Activated T-cell treated with anti-CD3 and anti-CD28 coated beads for 1 hour (primary cell): Measurements from ENCODE around the gene PRTG.

Source experiments
- DNase-seq: peaks from one replicate; pipeline ENCODE4 v3.0.0-alpha.2; 2020; ENCODE audit warnings: low read depth

The PRTG gene

GRCh38 chr15:55562601-55563000 lies 180.4 kb downstream of the PRTG start:
- no peak for DNase-seq
